ENCODE results near the gene AP1S1. TPM values are rescaled to one million over a fixed set of nuclear protein-coding genes. Genes with fewer than 3 reads are reported as not detected.
"Not testable (repeated sequence)": the region's sequence is repeated elsewhere in the genome, so short reads cannot be mapped to it uniquely, and the experiment has no call there.

The AP1S1 gene
- total RNA-seq: 27.9 TPM
- 48.5 TPM for polyA plus RNA-seq
- long read RNA-seq, donor 1, partial matches to known transcripts: 0 of 2 reads
- long read RNA-seq, donor 1, other reads (novel, unspliced or antisense): 0 of 2 reads
- long read RNA-seq, donor 2: 0 reads
- long read RNA-seq, donor 3, transcript AP1S1-201 (5 exons, 1,303 nt): major isoform, 19 of 19 reads
- long read RNA-seq, donor 3, partial matches to known transcripts: 0 of 19 reads
- long read RNA-seq, donor 3, other reads (novel, unspliced or antisense): 0 of 19 reads
- long read RNA-seq, donor 4, transcript AP1S1-201 (5 exons, 1,303 nt): major isoform, 7 of 7 reads
- long read RNA-seq, donor 4, partial matches to known transcripts: 0 of 7 reads
- long read RNA-seq, donor 4, other reads (novel, unspliced or antisense): 0 of 7 reads
- long read RNA-seq, donor 5, transcript AP1S1-201 (5 exons, 1,303 nt): major isoform, 32 of 61 reads
- long read RNA-seq, donor 5, partial matches to known transcripts: 25 of 61 reads
- long read RNA-seq, donor 5, other reads (novel, unspliced or antisense): 0 of 61 reads
- long read RNA-seq, donor 6, transcript AP1S1-201 (5 exons, 1,303 nt): major isoform, 18 of 21 reads
- long read RNA-seq, donor 6, partial matches to known transcripts: 0 of 21 reads
- long read RNA-seq, donor 6, other reads (novel, unspliced or antisense): 0 of 21 reads
- long read RNA-seq, donor 7, transcript AP1S1-201 (5 exons, 1,303 nt): major isoform, 8 of 8 reads
- long read RNA-seq, donor 7, partial matches to known transcripts: 0 of 8 reads
- long read RNA-seq, donor 7, other reads (novel, unspliced or antisense): 0 of 8 reads
- long read RNA-seq, donor 8, partial matches to known transcripts: 0 of 3 reads
- long read RNA-seq, donor 8, other reads (novel, unspliced or antisense): 0 of 3 reads
- long read RNA-seq, donor 9, partial matches to known transcripts: 0 of 2 reads
- long read RNA-seq, donor 9, other reads (novel, unspliced or antisense): 0 of 2 reads
- long read RNA-seq, donor 10, transcript AP1S1-201 (5 exons, 1,303 nt): major isoform, 7 of 7 reads
- long read RNA-seq, donor 10, partial matches to known transcripts: 0 of 7 reads
- long read RNA-seq, donor 10, other reads (novel, unspliced or antisense): 0 of 7 reads

DNA sequence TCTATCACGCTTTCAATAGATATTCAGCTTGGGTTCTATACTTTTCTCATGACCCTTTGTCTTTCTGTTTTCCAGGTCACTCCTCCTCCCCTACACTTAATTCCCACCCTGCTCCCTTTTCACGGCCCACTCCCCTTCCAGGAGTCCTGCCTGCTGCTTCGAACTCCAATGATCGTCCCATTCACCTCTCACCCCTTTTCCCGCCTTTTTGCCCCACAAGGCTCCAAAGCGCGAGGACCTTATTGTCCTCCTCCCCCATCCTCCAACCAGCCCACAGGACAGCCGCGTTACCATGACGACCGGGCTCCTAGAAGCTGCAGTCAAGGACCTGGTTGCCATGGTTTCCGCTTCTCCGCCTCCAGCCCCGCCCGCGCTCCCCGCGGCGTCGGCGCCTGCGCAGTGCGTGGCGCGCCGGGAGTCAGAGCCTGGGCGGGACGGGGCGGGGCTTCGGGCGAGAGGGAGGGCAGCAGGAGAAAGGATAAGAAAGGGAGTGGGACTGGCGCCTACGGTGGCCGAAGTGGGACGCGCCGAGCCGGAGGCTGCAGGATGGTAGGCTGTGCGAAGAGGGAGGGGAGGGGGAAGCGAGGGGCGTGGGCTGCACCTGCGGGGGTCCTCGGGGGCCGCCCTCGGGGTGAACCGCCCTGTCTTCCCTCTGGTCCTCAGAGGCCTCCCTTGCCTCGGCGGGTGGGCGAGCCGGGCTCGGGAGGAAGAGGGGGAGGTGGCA, at the start of gene AP1S1:
AP1S1 (plus strand) TSS at position 508 of the 724 bp plus-strand sequence; CDS start at position 547, 39 bp downstream.
- H3K27me3 ChIP-seq (ENCODE audit: control insufficient read depth in 2 of 2, insufficient read depth in 1 of 2, low read length in 1 of 2): peaks cover 0 to 11% of the 10 kb centered on the region in 2 donors
- peak; percentile 84 to 98 (median 96) for DNase-seq (ENCODE audit: low read depth in 6 of 9, low spot score in 9 of 9)
- H3K9me3 ChIP-seq (ENCODE audit: control insufficient read depth in 2 of 2, insufficient read depth in 1 of 2, low read length in 1 of 2): peaks cover 0 to 5% of the 10 kb centered on the region in 2 donors
- H3K36me3 ChIP-seq (ENCODE audit: control insufficient read depth in 2 of 2, insufficient read depth in 2 of 2, low read length in 1 of 2): peaks cover 4 to 11% of the 10 kb centered on the region in 2 donors
- peak within 1 kb of the TSS; percentile 59 to 63 for H3K4me3 ChIP-seq (ENCODE audit: low read length in 2 of 2)
- no peak within 1 kb of the TSS for H3K27ac ChIP-seq (ENCODE audit: low read depth in 1 of 2, low read length in 1 of 2)
- peaks cover 14 to 15% of the 10 kb centered on the region in 2 donors for H3K4me1 ChIP-seq (ENCODE audit: control insufficient read depth in 2 of 2, insufficient read depth in 2 of 2, low read length in 2 of 2)
- 3% methylated on average over 50 of the region's 51 CpGs for WGBS

DNA sequence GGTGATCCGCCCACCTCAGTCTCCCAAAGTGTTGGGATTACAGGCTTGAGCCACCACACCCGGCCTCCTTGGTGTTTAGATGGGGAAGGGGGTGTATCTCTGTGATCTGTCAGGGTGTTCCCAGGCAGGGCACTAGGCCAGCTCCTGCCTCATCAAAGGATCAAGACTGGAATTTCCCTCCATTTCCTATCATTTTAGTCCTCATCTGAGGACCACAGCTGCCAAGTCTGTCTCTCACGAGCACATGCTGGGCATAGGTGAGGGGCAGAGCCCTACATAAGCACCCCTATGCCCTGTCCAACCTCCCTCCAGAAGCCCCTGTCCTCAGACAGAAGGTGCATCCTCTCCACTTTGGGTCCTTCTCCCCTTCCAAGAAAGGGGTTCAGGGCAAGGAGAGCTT, 49.5 kb upstream of the AP1S1 start:
- no peaks in the 10 kb centered on the region for H3K36me3 ChIP-seq (ENCODE audit: control insufficient read depth in 2 of 2, insufficient read depth in 2 of 2, low read length in 1 of 2)
- no peaks in the 10 kb centered on the region for H3K9me3 ChIP-seq (ENCODE audit: control insufficient read depth in 2 of 2, insufficient read depth in 1 of 2, low read length in 1 of 2)
- H3K27ac ChIP-seq (ENCODE audit: low read depth in 1 of 2, low read length in 1 of 2): no peak overlapping the region
- H3K4me1 ChIP-seq (ENCODE audit: control insufficient read depth in 2 of 2, insufficient read depth in 2 of 2, low read length in 2 of 2): peaks cover 0 to 7% of the 10 kb centered on the region in 2 donors
- no peak overlapping the region for H3K4me3 ChIP-seq (ENCODE audit: low read length in 2 of 2)
- H3K27me3 ChIP-seq (ENCODE audit: control insufficient read depth in 2 of 2, insufficient read depth in 1 of 2, low read length in 1 of 2): peaks cover 5 to 30% of the 10 kb centered on the region in 2 donors
- DNase-seq (ENCODE audit: low read depth in 6 of 9, low spot score in 9 of 9): no peak
- 98% methylated on average over 3 of the region's 3 CpGs for WGBS

DNA sequence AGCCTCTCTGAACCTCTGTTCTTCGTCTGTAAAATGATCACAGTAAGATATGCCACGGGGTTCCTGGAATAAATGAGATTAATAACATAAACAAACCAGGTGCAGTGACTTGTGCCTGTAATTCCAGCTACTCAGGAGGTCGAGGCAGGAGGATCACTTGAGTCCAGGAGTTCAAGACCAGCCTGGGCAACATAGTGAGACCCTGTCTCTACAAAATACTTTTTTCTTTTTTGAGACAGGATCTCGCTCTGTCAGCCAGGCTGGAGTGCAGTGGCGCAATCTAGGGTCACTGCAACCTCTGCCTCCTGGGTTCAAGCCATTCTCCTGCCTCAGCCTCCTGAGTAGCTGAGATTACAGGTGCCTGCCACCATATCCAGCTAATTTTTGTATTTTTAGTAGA, 49.0 kb upstream of the AP1S1 start:
- not testable (repeated sequence) for H3K4me3 ChIP-seq (ENCODE audit: low read length in 2 of 2); H3K9me3 ChIP-seq (ENCODE audit: control insufficient read depth in 2 of 2, insufficient read depth in 1 of 2, low read length in 1 of 2); H3K36me3 ChIP-seq (ENCODE audit: control insufficient read depth in 2 of 2, insufficient read depth in 2 of 2, low read length in 1 of 2); H3K4me1 ChIP-seq (ENCODE audit: control insufficient read depth in 2 of 2, insufficient read depth in 2 of 2, low read length in 2 of 2); DNase-seq (ENCODE audit: low read depth in 6 of 9, low spot score in 9 of 9); H3K27ac ChIP-seq (ENCODE audit: low read depth in 1 of 2, low read length in 1 of 2)
- H3K27me3 ChIP-seq (ENCODE audit: control insufficient read depth in 2 of 2, insufficient read depth in 1 of 2, low read length in 1 of 2): peaks cover 4 to 26% of the 10 kb centered on the region in 2 donors
- 89% methylated on average over 5 of the region's 5 CpGs for WGBS

DNA sequence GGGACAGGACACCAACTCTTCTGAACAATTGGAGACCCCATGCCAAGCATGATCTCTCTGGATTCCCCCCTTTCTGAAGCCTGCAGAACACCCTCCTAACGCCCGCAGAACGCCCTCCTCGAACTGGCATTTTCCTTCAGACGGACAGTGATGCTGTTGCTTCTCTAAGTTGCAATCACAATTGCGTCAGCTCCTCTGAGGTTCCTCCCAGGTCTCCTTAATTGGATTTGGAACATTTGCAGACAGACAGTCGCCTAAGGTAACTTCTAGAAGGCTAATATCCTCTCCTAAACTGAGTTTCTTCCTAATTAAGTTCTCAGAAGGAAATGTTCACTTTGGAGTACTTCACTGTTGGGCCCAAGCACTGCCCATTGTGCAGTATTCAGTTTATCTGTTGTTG, 47.9 kb upstream of the AP1S1 start:
- no peak overlapping the region for H3K27ac ChIP-seq (ENCODE audit: low read depth in 1 of 2, low read length in 1 of 2)
- H3K9me3 ChIP-seq (ENCODE audit: control insufficient read depth in 2 of 2, insufficient read depth in 1 of 2, low read length in 1 of 2): no peaks in the 10 kb centered on the region
- H3K36me3 ChIP-seq (ENCODE audit: control insufficient read depth in 2 of 2, insufficient read depth in 2 of 2, low read length in 1 of 2): no peaks in the 10 kb centered on the region
- no peak overlapping the region for H3K4me3 ChIP-seq (ENCODE audit: low read length in 2 of 2)
- WGBS: 93% methylated on average over 7 of the region's 7 CpGs
- DNase-seq (ENCODE audit: low read depth in 6 of 9, low spot score in 9 of 9): no peak
- H3K27me3 ChIP-seq (ENCODE audit: control insufficient read depth in 2 of 2, insufficient read depth in 1 of 2, low read length in 1 of 2): peaks cover 0 to 15% of the 10 kb centered on the region in 2 donors
- peaks cover 0 to 7% of the 10 kb centered on the region in 2 donors for H3K4me1 ChIP-seq (ENCODE audit: control insufficient read depth in 2 of 2, insufficient read depth in 2 of 2, low read length in 2 of 2)

DNA sequence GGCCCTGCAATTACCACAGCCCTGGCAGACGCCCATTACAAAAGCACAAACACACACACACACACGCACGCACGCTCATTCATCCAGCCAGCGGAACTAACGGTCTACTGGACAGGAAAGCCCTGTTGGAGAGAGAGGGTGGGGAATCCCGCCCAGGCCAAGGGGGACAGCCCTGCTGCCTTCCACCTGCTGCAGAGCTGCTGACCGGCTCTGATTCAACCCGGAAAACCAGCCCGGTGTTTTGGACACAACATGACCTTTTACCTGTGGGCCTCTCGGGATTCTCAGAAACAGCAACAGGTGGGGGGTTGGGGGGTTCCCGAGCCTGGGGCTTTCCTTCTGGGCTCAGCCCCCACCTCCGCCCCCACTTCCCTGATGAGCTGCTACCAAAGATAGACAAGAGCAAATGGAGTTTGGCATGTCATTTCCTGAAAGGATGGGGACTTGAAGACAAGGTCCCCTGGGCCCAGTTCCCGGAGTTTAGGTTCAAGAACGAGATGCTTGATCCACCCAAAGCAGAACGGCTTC, 45.9 kb upstream of the AP1S1 start:
- DNase-seq (ENCODE audit: low read depth in 6 of 9, low spot score in 9 of 9): no peak
- peaks cover 0 to 7% of the 10 kb centered on the region in 2 donors for H3K4me1 ChIP-seq (ENCODE audit: control insufficient read depth in 2 of 2, insufficient read depth in 2 of 2, low read length in 2 of 2)
- no peaks in the 10 kb centered on the region for H3K9me3 ChIP-seq (ENCODE audit: control insufficient read depth in 2 of 2, insufficient read depth in 1 of 2, low read length in 1 of 2)
- H3K27ac ChIP-seq (ENCODE audit: low read depth in 1 of 2, low read length in 1 of 2): no peak overlapping the region
- H3K27me3 ChIP-seq (ENCODE audit: control insufficient read depth in 2 of 2, insufficient read depth in 1 of 2, low read length in 1 of 2): peaks cover 0 to 10% of the 10 kb centered on the region in 2 donors
- 87% methylated on average over 16 of the region's 16 CpGs for WGBS
- no peak overlapping the region for H3K4me3 ChIP-seq (ENCODE audit: low read length in 2 of 2)
- H3K36me3 ChIP-seq (ENCODE audit: control insufficient read depth in 2 of 2, insufficient read depth in 2 of 2, low read length in 1 of 2): no peaks in the 10 kb centered on the region

DNA sequence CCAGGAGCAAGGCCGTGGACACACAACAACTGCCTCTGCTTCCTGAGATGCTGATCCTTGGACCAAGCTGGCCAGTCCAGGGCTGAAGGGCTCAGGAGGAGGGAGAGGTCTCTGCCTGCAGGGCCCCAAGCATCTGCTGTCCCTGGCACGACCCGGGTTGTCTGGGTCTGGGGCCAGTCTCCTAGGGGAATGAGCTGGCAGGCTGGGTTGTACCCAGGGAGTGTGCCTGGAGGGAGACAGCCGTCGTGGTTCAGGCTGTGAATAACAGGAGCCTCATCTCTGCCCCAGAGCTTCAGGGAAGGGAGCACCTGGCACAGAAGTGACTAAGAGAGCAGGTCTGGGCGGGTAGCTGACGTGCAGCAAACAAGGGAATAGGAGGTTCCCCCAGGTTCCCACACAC, 45.3 kb upstream of the AP1S1 start:
- WGBS: 90% methylated on average over 7 of the region's 7 CpGs
- peaks cover 0 to 7% of the 10 kb centered on the region in 2 donors for H3K27me3 ChIP-seq (ENCODE audit: control insufficient read depth in 2 of 2, insufficient read depth in 1 of 2, low read length in 1 of 2)
- H3K27ac ChIP-seq (ENCODE audit: low read depth in 1 of 2, low read length in 1 of 2): no peak overlapping the region
- peaks cover 0 to 7% of the 10 kb centered on the region in 2 donors for H3K4me1 ChIP-seq (ENCODE audit: control insufficient read depth in 2 of 2, insufficient read depth in 2 of 2, low read length in 2 of 2)
- no peaks in the 10 kb centered on the region for H3K36me3 ChIP-seq (ENCODE audit: control insufficient read depth in 2 of 2, insufficient read depth in 2 of 2, low read length in 1 of 2)
- DNase-seq (ENCODE audit: low read depth in 6 of 9, low spot score in 9 of 9): no peak
- H3K4me3 ChIP-seq (ENCODE audit: low read length in 2 of 2): no peak overlapping the region
- no peaks in the 10 kb centered on the region for H3K9me3 ChIP-seq (ENCODE audit: control insufficient read depth in 2 of 2, insufficient read depth in 1 of 2, low read length in 1 of 2)

DNA sequence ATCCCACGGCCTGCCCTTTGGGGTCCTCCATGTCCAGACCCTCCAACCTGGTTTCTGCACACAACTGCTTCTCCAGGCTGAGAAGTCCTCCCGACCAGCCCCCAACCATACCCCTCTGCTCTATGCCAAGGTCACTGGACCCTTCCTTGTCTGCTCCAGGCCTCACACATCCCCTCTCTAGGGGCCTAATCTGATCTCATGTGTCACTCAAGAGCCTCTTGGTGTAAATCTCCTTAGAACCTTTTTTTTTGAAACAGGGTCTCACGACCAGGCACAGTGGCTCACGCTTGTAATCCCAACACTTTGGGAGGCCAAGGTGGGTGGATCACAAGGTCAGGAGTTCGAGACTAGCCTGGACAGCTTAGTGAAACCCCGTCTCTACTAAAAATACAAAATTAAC, 44.9 kb upstream of the AP1S1 start:
- WGBS: 95% methylated on average over 6 of the region's 6 CpGs
- Histone ChIP-seq H3K9me3 (ENCODE audit: control insufficient read depth in 2 of 2, insufficient read depth in 1 of 2, low read length in 1 of 2) (no peaks in the 10 kb centered on the region), H3K36me3 (ENCODE audit: control insufficient read depth in 2 of 2, insufficient read depth in 2 of 2, low read length in 1 of 2) (no peaks in the 10 kb centered on the region), H3K27me3 (ENCODE audit: control insufficient read depth in 2 of 2, insufficient read depth in 1 of 2, low read length in 1 of 2) (peaks cover 0 to 6% of the 10 kb centered on the region in 2 donors), H3K4me3 (ENCODE audit: low read length in 2 of 2) (no peak overlapping the region), H3K27ac (ENCODE audit: low read depth in 1 of 2, low read length in 1 of 2) (no peak overlapping the region), H3K4me1 (ENCODE audit: control insufficient read depth in 2 of 2, insufficient read depth in 2 of 2, low read length in 2 of 2) (peaks cover 0 to 7% of the 10 kb centered on the region in 2 donors)
- no peak for DNase-seq (ENCODE audit: low read depth in 6 of 9, low spot score in 9 of 9)

DNA sequence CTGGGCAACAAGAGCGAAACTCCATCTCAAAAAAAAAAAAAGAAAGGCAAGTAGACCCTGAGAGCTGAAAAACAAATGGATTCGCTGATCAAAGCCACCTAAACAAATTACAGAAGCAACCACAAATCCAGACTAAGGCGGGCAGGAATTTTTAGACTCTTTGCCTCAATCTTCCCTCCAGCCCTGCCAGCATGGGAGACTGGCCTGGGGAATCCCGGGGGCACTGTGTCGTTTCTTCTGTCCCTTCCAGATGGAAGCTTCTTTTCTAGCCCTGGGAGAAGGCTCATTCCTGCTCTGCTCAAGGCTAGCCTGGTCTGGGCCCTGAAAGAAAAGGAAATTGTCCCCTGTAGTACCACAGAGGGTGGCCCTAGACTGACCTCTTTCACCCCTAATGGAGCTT, 43.0 kb upstream of the AP1S1 start:
- Histone ChIP-seq H3K4me3 (ENCODE audit: low read length in 2 of 2) (no peak overlapping the region), H3K4me1 (ENCODE audit: control insufficient read depth in 2 of 2, insufficient read depth in 2 of 2, low read length in 2 of 2) (peaks cover 0 to 7% of the 10 kb centered on the region in 2 donors), H3K27ac (ENCODE audit: low read depth in 1 of 2, low read length in 1 of 2) (no peak overlapping the region), H3K36me3 (ENCODE audit: control insufficient read depth in 2 of 2, insufficient read depth in 2 of 2, low read length in 1 of 2) (no peaks in the 10 kb centered on the region), H3K9me3 (ENCODE audit: control insufficient read depth in 2 of 2, insufficient read depth in 1 of 2, low read length in 1 of 2) (no peaks in the 10 kb centered on the region), H3K27me3 (ENCODE audit: control insufficient read depth in 2 of 2, insufficient read depth in 1 of 2, low read length in 1 of 2) (peaks cover 0 to 5% of the 10 kb centered on the region in 2 donors)
- DNase-seq (ENCODE audit: low read depth in 6 of 9, low spot score in 9 of 9): no peak
- 95% methylated on average over 5 of the region's 5 CpGs for WGBS

Measured in thymus (tissue), 14 donors.